Muscle of leg (tissue), 9 donors: ENCODE measurements around the gene MRPL54. TPM values are rescaled to one million over a fixed set of nuclear protein-coding genes. Genes with fewer than 3 reads are reported as not detected.

ENCODE experiments used
- polyA plus RNA-seq, 8 donors: library from polyadenylated mRNA; unstranded; fragments of 120-200 nt; gene quantifications; one replicate each; pipeline versions ENCODE4 v1.2.1 to v1.2.3, GENCODE V29; 2013; ENCODE audit warnings: inconsistent platforms in 1 of 8, low replicate concordance in 1 of 8; ENCODE audit not compliant: insufficient read length in 8 of 8, insufficient read depth in 1 of 8
- total RNA-seq: library from RNA; stranded (reverse); fragments of 120-200 nt; gene quantifications from one replicate; pipeline ENCODE4 v1.2.4, GENCODE V29; 2013

The MRPL54 gene
- total and polyA plus RNA-seq, 9 donors, result 22.6 to 61.4 (median 30.7) TPM

Other genes with a start within 250 kb of the MRPL54 start
- 0.49 TPM for gene TEKTIP1, start 223.5 kb upstream of the MRPL54 start, total RNA-seq
- 1 to 10 TPM; 2.6 to 5.2 (median 4.1) TPM for gene TEKTIP1, start 223.5 kb upstream of the MRPL54 start, polyA plus RNA-seq
- gene MFSD12, start 205.1 kb upstream of the MRPL54 start, total RNA-seq, result 15.3 TPM
- 10 to 100 TPM; 22.3 to 39.7 (median 28.3) TPM for gene MFSD12, start 205.1 kb upstream of the MRPL54 start, polyA plus RNA-seq
- 39.9 TPM for gene HMG20B, start 189.7 kb upstream of the MRPL54 start, total RNA-seq
- gene HMG20B, start 189.7 kb upstream of the MRPL54 start, polyA plus RNA-seq, result 10 to 100 TPM; 34.2 to 47.7 (median 40.8) TPM
- 0.22 TPM for gene GIPC3, start 177.2 kb upstream of the MRPL54 start, total RNA-seq
- 1 to 10 TPM in 7 of 8 donors, under 1 TPM in 1; 0.78 to 1.7 (median 1.3) TPM for gene GIPC3, start 177.2 kb upstream of the MRPL54 start, polyA plus RNA-seq
- 0.53 TPM for gene TBXA2R, start 155.8 kb upstream of the MRPL54 start, total RNA-seq
- 1 to 10 TPM; 1.6 to 2.8 (median 2.3) TPM for gene TBXA2R, start 155.8 kb upstream of the MRPL54 start, polyA plus RNA-seq
- 20.1 TPM for gene CACTIN, start 135.9 kb upstream of the MRPL54 start, total RNA-seq
- 10 to 100 TPM; 20.2 to 24.1 (median 22.7) TPM for gene CACTIN, start 135.9 kb upstream of the MRPL54 start, polyA plus RNA-seq
- 8.4 TPM for gene PIP5K1C, start 62.2 kb upstream of the MRPL54 start, total RNA-seq
- 10 to 100 TPM; 16.2 to 30.0 (median 24.0) TPM for gene PIP5K1C, start 62.2 kb upstream of the MRPL54 start, polyA plus RNA-seq
- 0.04 TPM for gene TJP3, start 54.3 kb upstream of the MRPL54 start, total RNA-seq
- gene TJP3, start 54.3 kb upstream of the MRPL54 start, polyA plus RNA-seq, result 1 to 10 TPM in 2 of 8 donors, under 1 TPM in 4, not detected in 2; 0.07 to 3.4 (median 0.66) TPM
- 14.6 TPM for gene APBA3, start 990 bp upstream of the MRPL54 start, total RNA-seq
- 10 to 100 TPM in 7 of 8 donors, 1 to 10 TPM in 1; 9.5 to 16.9 (median 13.4) TPM for gene APBA3, start 990 bp upstream of the MRPL54 start, polyA plus RNA-seq
- gene RAX2, start 9.5 kb downstream of the MRPL54 start, total RNA-seq, result 0.04 TPM
- not detected for gene RAX2, start 9.5 kb downstream of the MRPL54 start, polyA plus RNA-seq
- gene MATK, start 23.7 kb downstream of the MRPL54 start, total RNA-seq, result 0.62 TPM
- 1 to 10 TPM in 5 of 8 donors, under 1 TPM in 3; 0.87 to 1.9 (median 1.1) TPM for gene MATK, start 23.7 kb downstream of the MRPL54 start, polyA plus RNA-seq
- gene ZFR2, start 106.4 kb downstream of the MRPL54 start, total RNA-seq, result under 0.01 TPM
- under 1 TPM in 6 of 8 donors, not detected in 2; 0.03 to 0.23 (median 0.13) TPM for gene ZFR2, start 106.4 kb downstream of the MRPL54 start, polyA plus RNA-seq
- gene ATCAY, start 118.0 kb downstream of the MRPL54 start, total RNA-seq, result 0.04 TPM
- gene ATCAY, start 118.0 kb downstream of the MRPL54 start, polyA plus RNA-seq, result under 1 TPM; 0.06 to 0.78 (median 0.24) TPM
- gene NMRK2, start 170.4 kb downstream of the MRPL54 start, total RNA-seq, result 168 TPM
- gene NMRK2, start 170.4 kb downstream of the MRPL54 start, polyA plus RNA-seq, result 100 to 1,000 TPM; 146 to 369 (median 300) TPM
- 51.2 TPM for gene DAPK3, start 208.4 kb downstream of the MRPL54 start, total RNA-seq
- 10 to 100 TPM; 69.6 to 88.5 (median 80.0) TPM for gene DAPK3, start 208.4 kb downstream of the MRPL54 start, polyA plus RNA-seq
- 3,013 TPM for gene EEF2, start 222.8 kb downstream of the MRPL54 start, total RNA-seq
- 1,000 to 10,000 TPM; 2,533 to 3,060 (median 2,684) TPM for gene EEF2, start 222.8 kb downstream of the MRPL54 start, polyA plus RNA-seq
- gene PIAS4, start 245.1 kb downstream of the MRPL54 start, total RNA-seq, result 18.1 TPM
- gene PIAS4, start 245.1 kb downstream of the MRPL54 start, polyA plus RNA-seq, result 10 to 100 TPM; 14.7 to 26.2 (median 23.8) TPM